Fibroblast of the conjunctiva (primary cell): Measurements from ENCODE around the gene MEPE.

Experiments used
- DNase-seq: peaks from one replicate; pipeline ENCODE4 v3.0.0-alpha.2; 2010; ENCODE audit warnings: low read depth

The MEPE gene

GRCh38 chr4:87840149-87840548 lies 7.4 kb downstream of the MEPE start:
- no peak for DNase-seq

GRCh38 chr4:87843936-87844335 lies 11.2 kb downstream of the MEPE start:
- DNase-seq: peak; percentile 17

GRCh38 chr4:87844452-87844851 lies 11.7 kb downstream of the MEPE start:
- no peak for DNase-seq

- DNase-seq: no peak
Measured at GRCh38 chr4:87846226-87846625, 13.5 kb downstream of the MEPE start.

- DNase-seq: peak; percentile 44
Measured at GRCh38 chr4:87848622-87849351, 16.0 kb downstream of the MEPE start.

- no peak for DNase-seq
Measured at GRCh38 chr4:87849612-87850011, 16.8 kb downstream of the MEPE start.

- no peak for DNase-seq
Measured at GRCh38 chr4:87851332-87851731, 18.6 kb downstream of the MEPE start.

- DNase-seq: no peak
Measured at GRCh38 chr4:87851953-87852352, 19.2 kb downstream of the MEPE start.

GRCh38 chr4:87853108-87853507 lies 20.3 kb downstream of the MEPE start:
- peak; percentile 12 for DNase-seq

- DNase-seq: no peak
Measured at GRCh38 chr4:87853891-87854290, 21.1 kb downstream of the MEPE start.

GRCh38 chr4:87855559-87855958 lies 22.8 kb downstream of the MEPE start:
- DNase-seq: no peak

- DNase-seq: no peak
Measured at GRCh38 chr4:87856816-87857215, 24.0 kb downstream of the MEPE start.

- DNase-seq: no peak
Measured at GRCh38 chr4:87857789-87858188, 25.0 kb downstream of the MEPE start.

- DNase-seq: no peak
Measured at GRCh38 chr4:87862236-87862635, 29.5 kb downstream of the MEPE start.

GRCh38 chr4:87863486-87863885 lies 30.7 kb downstream of the MEPE start:
- no peak for DNase-seq

GRCh38 chr4:87864321-87864720 lies 31.6 kb downstream of the MEPE start:
- DNase-seq: no peak

GRCh38 chr4:87865288-87865687 lies 32.5 kb downstream of the MEPE start:
- DNase-seq: no peak

GRCh38 chr4:87865960-87866598 lies 33.3 kb downstream of the MEPE start:
- no peak for DNase-seq

- no peak for DNase-seq
Measured at GRCh38 chr4:87868522-87868921, 35.8 kb downstream of the MEPE start.

GRCh38 chr4:87872028-87872427 lies 39.3 kb downstream of the MEPE start:
- DNase-seq: no peak

- no peak for DNase-seq
Measured at GRCh38 chr4:87875191-87875590, 42.4 kb downstream of the MEPE start.

GRCh38 chr4:87880106-87880505 lies 47.3 kb downstream of the MEPE start:
- DNase-seq: no peak

GRCh38 chr4:87881115-87881514 lies 48.3 kb downstream of the MEPE start:
- DNase-seq: no peak

- DNase-seq: no peak
Measured at GRCh38 chr4:87882321-87882720, 49.6 kb downstream of the MEPE start.
